ENCODE data around the gene RTP1.

Gene RTP1

DNA sequence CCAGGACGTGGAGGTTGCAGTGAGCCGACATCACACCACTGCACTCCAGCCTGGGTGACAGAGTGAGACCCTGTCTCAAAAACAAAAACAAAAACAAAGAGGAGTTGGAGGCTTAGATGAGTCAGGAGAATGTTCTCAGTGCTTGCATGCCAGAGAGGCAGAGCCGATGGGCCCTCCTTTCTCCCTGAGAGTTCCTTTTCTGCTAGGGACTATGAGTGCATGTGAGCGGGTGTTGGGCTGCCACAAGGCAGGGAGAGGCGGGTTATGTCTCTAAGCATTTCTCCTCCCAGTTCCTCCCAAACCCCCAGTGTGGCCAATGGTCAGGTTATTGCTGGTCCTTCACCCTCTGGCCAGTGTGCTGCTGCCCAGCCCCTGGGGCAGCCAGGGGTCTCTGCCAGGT, 45.1 kb downstream of the RTP1 start:
- DNase-seq (ENCODE audit: low read depth): no peak

DNA sequence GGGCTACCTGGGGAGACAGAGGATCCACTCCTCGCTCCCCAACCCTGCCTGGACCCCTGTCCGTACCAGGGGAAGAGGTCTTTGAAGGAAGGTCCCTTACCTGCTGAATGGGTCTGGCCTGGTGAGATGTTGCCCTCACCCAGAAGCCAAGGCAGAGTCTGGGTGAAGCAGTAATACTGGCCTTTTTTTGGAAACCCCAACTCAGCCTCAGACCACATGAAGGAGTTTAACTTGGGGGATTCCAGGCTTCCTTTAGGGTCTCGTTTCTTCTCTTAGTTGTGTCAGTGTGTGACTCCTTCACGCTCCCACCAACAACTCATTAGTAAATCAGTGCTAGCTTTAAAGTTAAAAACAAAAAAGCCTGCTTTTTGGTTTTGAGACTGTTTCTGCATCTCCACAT, 45.6 kb downstream of the RTP1 start:
- DNase-seq (ENCODE audit: low read depth): no peak

DNA sequence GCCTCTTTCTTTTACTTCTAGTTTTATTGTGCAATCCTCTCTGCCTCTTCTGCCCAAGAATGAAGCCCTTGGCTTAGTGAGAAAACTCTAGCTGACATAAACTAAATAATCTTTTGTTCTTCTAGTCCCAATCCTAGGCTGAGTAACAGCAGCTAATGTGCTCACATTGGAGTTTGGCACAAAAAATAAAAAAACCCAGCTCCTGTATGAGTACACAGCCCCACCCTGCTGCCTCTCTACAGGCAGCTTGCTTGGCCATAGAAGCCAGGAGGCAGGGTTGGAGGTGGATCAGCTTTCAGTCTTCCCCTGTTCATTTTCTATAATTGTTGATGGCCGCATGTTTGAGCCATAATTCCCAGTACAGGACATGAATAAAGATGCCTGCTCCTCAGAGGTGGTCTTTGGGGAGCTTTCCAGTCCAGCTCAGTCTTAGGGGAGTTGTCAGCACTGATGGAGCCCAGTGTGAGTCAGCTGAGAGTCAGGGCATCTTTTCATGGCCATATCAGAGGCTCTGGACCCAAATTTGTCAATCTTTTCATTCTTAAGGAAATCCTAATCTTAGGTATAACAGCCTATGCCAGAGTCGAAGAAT, 46.7 kb downstream of the RTP1 start:
- no peak for DNase-seq (ENCODE audit: low read depth)

DNA sequence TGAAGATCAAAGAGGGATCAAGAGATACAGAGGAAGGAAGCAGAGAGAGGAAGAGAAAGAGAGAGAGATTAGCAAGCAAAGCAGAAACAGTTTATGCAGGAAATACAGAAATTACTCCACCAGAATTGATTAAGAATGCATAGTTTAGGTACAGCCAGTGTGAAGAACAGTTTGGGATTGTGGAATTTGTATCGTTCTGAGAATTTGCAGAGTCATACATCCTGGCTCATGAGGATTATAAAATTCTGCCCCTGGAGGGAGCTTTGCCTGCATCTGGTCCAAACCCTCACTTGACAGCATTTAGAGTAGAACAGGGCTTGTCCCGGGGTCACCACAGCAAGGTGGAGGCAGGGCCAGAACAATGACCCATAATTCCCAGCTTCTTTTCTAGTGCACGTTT, 50.1 kb downstream of the RTP1 start:
- no peak for DNase-seq (ENCODE audit: low read depth)
